ENCODE data around the gene MTHFSD. TPM values are rescaled to one million over a fixed set of nuclear protein-coding genes. Genes with fewer than 3 reads are reported as not detected.

Gene MTHFSD
- total RNA-seq, 4 donors from 2014 or later, result 12.5 to 26.6 (median 19.3) TPM

GRCh38 chr16:86567701-86568581, 12.9 kb upstream of the MTHFSD start:
- no peak for ATAC-seq
- peaks cover 98% of the 10 kb centered on the region for H3K27me3 ChIP-seq
- no peaks in the 10 kb centered on the region for H3K9me3 ChIP-seq
- H3K4me3 ChIP-seq, result peak overlapping the region in 1 of 2 donors; percentile 42
- peak overlapping the region in 3 of 4 donors; percentile 40 to 69 (median 66) for H3K27ac ChIP-seq
- WGBS, 2 donors (ENCODE audit: low coverage in 1 of 2), result 0% methylated on average over 14 of the region's 116 CpGs; no CpG with 5 or more reads in 1 of the 2 donors
- H3K4me1 ChIP-seq, result peaks cover 0 to 43% (median 4%) of the 10 kb centered on the region in 3 donors
- TF ChIP-seq CTCF (IDR thresholded peaks at IDR 0.05), result no peak
- no peak for TF ChIP-seq POLR2AphosphoS5 (IDR thresholded peaks at IDR 0.05)
- H3K36me3 ChIP-seq, result no peaks in the 10 kb centered on the region

- H3K27me3 ChIP-seq, result peaks cover 98% of the 10 kb centered on the region
- WGBS, 2 donors (ENCODE audit: low coverage in 1 of 2), result no CpG with 5 or more reads among the region's 88 CpGs
- peak; percentile 44 for ATAC-seq
These were observed 12.1 kb upstream of the MTHFSD start for GRCh38 chr16:86566966-86567700.

GRCh38 chr16:86566601-86566965, 11.5 kb upstream of the MTHFSD start, which contains the start of gene FOXC2:
Gene FOXC2 (plus strand): TSS chr16:86566829. CDS start chr16:86567336, 507 bp downstream.
- TF ChIP-seq POLR2A (IDR thresholded peaks at IDR 0.05), result no peak
- no peak for TF ChIP-seq CTCF (IDR thresholded peaks at IDR 0.05)
- no peak for TF ChIP-seq POLR2AphosphoS5 (IDR thresholded peaks at IDR 0.05)
- no peak for TF ChIP-seq EP300 (IDR thresholded peaks at IDR 0.05)
- peaks cover 98% of the 10 kb centered on the region for H3K27me3 ChIP-seq
- no peaks in the 10 kb centered on the region for H3K36me3 ChIP-seq
- H3K4me3 ChIP-seq, result peak within 1 kb of the TSS in 1 of 2 donors; percentile 42
- WGBS, 2 donors (ENCODE audit: low coverage in 1 of 2), result 1% methylated on average over 18 to 19 of the region's 30 CpGs
- peaks cover 0 to 43% (median 4%) of the 10 kb centered on the region in 3 donors for H3K4me1 ChIP-seq
- peak; percentile 68 for ATAC-seq
- H3K9me3 ChIP-seq, result no peaks in the 10 kb centered on the region
- H3K27ac ChIP-seq, result peak within 1 kb of the TSS in 3 of 4 donors; percentile 40 to 69 (median 66)

More at GRCh38 chr16:86566966-86567700, 12.1 kb upstream of the MTHFSD start:
- Histone ChIP-seq H3K4me1 (peaks cover 0 to 43% (median 4%) of the 10 kb centered on the region in 3 donors), H3K36me3 (no peaks in the 10 kb centered on the region), H3K27ac (peak overlapping the region in 3 of 4 donors; percentile 40 to 69 (median 66)), H3K9me3 (no peaks in the 10 kb centered on the region), H3K4me3 (peak overlapping the region in 1 of 2 donors; percentile 42)
- no peak for TF ChIP-seq POLR2AphosphoS5 (IDR thresholded peaks at IDR 0.05)
- no peak for TF ChIP-seq EP300 (IDR thresholded peaks at IDR 0.05)
- no peak for TF ChIP-seq CTCF (IDR thresholded peaks at IDR 0.05)
- no peak for TF ChIP-seq POLR2A (IDR thresholded peaks at IDR 0.05)

- no peaks in the 10 kb centered on the region for H3K9me3 ChIP-seq
- no peak for ATAC-seq
- TF ChIP-seq EP300 (IDR thresholded peaks at IDR 0.05) (no peak), POLR2AphosphoS5 (IDR thresholded peaks at IDR 0.05) (no peak), CTCF (IDR thresholded peaks at IDR 0.05) (no peak), POLR2A (IDR thresholded peaks at IDR 0.05) (no peak)
These were observed 10.8 kb upstream of the MTHFSD start for GRCh38 chr16:86565644-86566511.

More at GRCh38 chr16:86565644-86566511, 10.8 kb upstream of the MTHFSD start:
- Histone ChIP-seq H3K36me3 (no peaks in the 10 kb centered on the region), H3K4me3 (no peak overlapping the region), H3K4me1 (peaks cover 0 to 43% (median 4%) of the 10 kb centered on the region in 3 donors), H3K27ac (no peak overlapping the region), H3K27me3 (peaks cover 98% of the 10 kb centered on the region)
- 5 to 14% methylated on average over 12 to 44 of the region's 53 CpGs for WGBS, 2 donors (ENCODE audit: low coverage in 1 of 2)

All from gastroesophageal sphincter (tissue), 4 donors.